ENCODE measurements around the gene CTNNA2.

- TF ChIP-seq POLR2A (IDR thresholded peaks at IDR 0.05): no peak
- TF ChIP-seq CTCF (IDR thresholded peaks at IDR 0.05): no peak
These were observed 786.8 kb downstream of the CTNNA2 start for GRCh38 chr2:80299661-80300060.
